GM12872 (cell line): ENCODE results near the gene SUSD1.

Experiments
- CTCF ChIP-seq: IDR thresholded peaks from 3 replicates; pipeline ENCODE4 v1.5.1; 2011; ENCODE audit warnings: low read depth, mild to moderate bottlenecking, low read length, moderate library complexity; ENCODE audit not compliant: insufficient read depth

SUSD1 gene

GRCh38 chr9:112032009-112032408 is 143.1 kb downstream of the SUSD1 start:
- no peak; the same call in 2 of the 3 replicates for TF ChIP-seq CTCF

DNA sequence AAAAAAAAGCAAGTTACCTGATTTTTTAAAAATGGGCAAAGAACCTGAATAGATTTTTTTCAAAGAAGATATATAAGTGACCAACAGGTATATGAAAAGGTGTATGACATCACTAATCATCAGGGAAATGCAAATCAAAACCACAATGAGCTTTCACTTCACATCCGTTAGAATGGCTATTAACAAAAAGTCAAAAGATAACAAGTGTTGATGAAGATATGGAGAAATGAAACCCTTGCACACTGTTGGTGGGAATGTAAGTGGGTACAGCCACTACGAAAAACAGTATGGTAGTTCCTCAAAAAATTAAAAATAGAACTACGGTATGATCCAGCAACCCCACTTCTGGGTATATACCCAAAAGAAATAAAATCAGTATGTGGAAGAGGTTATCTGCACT is 143.7 kb downstream of the SUSD1 start:
- no peak for TF ChIP-seq CTCF

GRCh38 chr9:112029921-112030444 is 145.1 kb downstream of the SUSD1 start:
- TF ChIP-seq CTCF, result no peak

DNA sequence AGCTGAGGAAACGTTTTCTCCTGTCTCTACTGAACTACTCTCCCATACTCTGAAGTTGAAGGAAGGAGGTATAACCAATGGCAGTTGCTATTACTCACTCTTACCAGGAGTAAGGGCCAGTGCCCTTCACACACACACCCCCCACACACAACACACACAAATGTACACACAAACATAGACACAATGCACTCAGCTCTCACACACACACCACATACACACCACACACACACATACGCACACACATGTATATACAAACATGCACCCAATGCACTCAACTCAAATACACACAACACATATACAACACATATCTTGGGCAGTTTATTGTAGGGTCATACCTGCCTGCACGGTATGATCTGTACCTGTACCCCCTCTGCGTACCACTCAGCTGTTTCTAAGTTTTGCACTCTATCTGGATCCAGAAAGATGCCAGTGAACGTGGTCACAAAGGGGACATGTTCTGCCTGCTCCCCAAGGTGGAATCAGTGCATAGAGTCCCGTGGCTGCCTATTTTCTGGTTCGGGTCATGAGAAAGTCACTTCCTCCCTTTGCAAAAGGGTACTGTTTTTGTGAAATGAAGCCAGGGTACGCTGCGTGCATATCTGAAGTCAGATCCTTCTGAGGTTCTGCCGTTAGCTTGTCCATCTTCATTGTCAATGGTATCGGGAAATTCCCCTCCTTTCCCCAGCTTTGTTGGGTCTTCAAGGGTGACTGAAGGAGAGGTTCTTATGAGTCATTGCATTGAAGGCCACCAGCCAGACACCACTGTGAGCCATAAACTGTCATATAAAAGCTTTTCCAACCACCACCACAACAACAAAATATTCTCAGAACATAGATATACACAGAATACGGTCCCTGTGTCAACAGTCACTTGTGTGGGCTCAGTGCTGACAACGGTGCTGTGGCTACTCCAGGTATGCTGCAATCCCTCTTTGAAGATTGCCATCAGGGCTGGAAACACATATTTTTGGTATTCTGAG is 146.6 kb downstream of the SUSD1 start:
- peak; percentile 9; the same call in 1 of the 3 replicates for TF ChIP-seq CTCF

- TF ChIP-seq CTCF, result no peak
These were observed 149.2 kb downstream of the SUSD1 start for GRCh38 chr9:112025850-112026249.

DNA sequence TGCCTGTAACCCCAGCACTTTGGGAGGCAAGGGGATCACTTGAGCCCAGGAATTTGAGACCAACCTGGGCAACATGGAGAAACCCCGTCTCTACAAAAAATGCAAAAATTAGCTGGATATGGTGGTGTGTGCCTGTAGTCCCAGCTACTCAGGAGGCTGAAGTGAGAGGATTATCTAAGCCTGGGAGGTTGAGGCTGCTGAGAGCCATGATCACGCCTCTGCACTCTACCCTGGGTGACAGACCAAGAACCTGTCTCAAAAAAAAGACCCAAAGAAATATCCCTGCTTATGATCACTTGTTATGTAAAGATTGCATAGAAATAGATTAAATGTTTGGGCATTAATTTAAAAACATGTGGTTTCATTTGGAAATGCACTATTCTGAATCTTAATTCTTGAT is 153.4 kb downstream of the SUSD1 start:
- TF ChIP-seq CTCF, result 0 out of 3 replicates have a peak, but pooled peaks have one; percentile 0

DNA sequence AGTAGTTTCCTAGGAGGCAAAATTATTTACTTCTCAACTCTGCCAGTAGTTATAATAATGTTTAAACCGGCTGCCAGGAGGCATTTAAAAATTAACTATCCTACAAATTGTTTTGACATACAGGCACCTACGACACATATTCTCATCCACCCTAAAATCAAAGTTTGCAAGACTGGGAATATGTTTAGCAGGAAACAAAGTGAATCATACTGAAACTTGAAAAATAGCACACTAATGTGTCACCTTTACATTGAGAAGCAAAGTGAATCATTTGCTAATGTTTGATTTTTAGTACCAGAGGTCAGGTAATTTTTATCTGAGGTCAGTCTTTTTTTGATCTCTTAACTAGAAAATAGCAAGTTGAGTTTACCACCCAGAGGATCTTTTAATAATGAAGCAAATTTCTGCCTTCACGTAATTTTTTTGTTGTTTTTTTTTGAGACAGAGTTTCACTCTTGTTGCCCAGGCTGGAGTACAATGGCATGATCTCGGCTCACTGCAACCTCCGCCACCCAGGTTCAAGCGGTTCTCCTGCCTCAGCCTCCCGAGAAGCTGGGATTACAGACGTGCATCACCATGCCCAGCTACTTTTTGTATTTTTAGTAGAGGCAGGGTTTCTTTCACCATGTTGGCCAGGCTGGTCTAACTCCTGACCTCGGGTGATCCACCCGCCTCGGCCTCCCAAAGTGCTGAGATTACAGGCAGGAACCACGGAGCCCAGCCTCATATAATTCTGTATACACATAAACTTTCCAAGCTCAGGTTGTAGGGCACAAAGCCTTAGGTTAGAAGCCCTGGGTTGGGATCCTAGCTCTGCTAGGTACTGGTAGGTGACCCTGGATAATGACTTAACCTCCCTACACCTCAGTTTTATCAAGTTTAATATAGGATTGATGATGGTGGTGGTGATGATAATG is 154.2 kb downstream of the SUSD1 start:
- TF ChIP-seq CTCF, result no peak
